Panc1 (cell line): Measurements from ENCODE around the gene CDC42EP3. TPM values are rescaled to one million over a fixed set of nuclear protein-coding genes. Genes with fewer than 3 reads are reported as not detected.

Experiments used
- ATAC-seq: fragments of 200-7000 bp; cut with Tn5 transposase; 2 replicates; pipeline ENCODE4 v1.9.1; 2020; ENCODE audit warnings: mild to moderate bottlenecking, moderate library complexity
- BruUV-seq: library from RNA; stranded (reverse); fragments of 400-500 nt; replicated peaks from 2 replicates; lab custom pipeline; 2021; lab: Mats Ljungman, UMichigan
- CTCF ChIA-PET: fragments of 300-600 bp; sonication (Branson Sonifier 250); formaldehyde crosslinking; loops from one replicate; lab custom pipeline; 2022; ENCODE audit warnings: antibody characterized with exemption; lab: Charles Lee
- POLR2A ChIA-PET: fragments of 300-600 bp; sonication (Branson Sonifier 250); formaldehyde crosslinking; loops from one replicate; lab custom pipeline; 2022; ENCODE audit warnings: antibody characterized with exemption; lab: Charles Lee
- DNase-seq: peaks from one replicate; pipeline ENCODE4 v3.0.0-alpha.2; 2010; ENCODE audit warnings: low read depth, low spot score
- H3K27ac ChIP-seq: 2 replicates; pipeline ENCODE4 v1.5.1; 2011; ENCODE audit warnings: mild to moderate bottlenecking, low read length, inconsistent platforms
- H3K27me3 ChIP-seq: fragments of 200-500 bp; sonication (Bioruptor generic); 2 replicates; pipeline ENCODE4 v1.6.0; 2014; ENCODE audit warnings: low read length, inconsistent platforms; ENCODE audit not compliant: control insufficient read depth, insufficient read depth
- H3K36me3 ChIP-seq: fragments of 200-500 bp; sonication (Bioruptor generic); 2 replicates; pipeline ENCODE4 v1.5.1; 2014; ENCODE audit warnings: inconsistent platforms, mild to moderate bottlenecking, low read length, moderate library complexity; ENCODE audit not compliant: control insufficient read depth, insufficient read depth
- H3K4me1 ChIP-seq: 2 replicates; pipeline ENCODE4 v1.5.1; 2011; ENCODE audit warnings: inconsistent platforms, mild to moderate bottlenecking, low read length, moderate library complexity; ENCODE audit not compliant: control insufficient read depth, insufficient read depth
- H3K4me3 ChIP-seq, 2 experiments: 2 replicates each; pipeline ENCODE4 v1.5.1; 2011 to 2012; ENCODE audit warnings: low read depth in 2 of 2, low read length in 2 of 2, mild to moderate bottlenecking in 2 of 2, inconsistent platforms in 1 of 2, moderate library complexity in 1 of 2
- H3K9me3 ChIP-seq: fragments of 200-500 bp; sonication (Bioruptor generic); 2 replicates; pipeline ENCODE4 v1.5.1; 2014; ENCODE audit warnings: low read depth, mild to moderate bottlenecking, inconsistent platforms, low read length, moderate library complexity; ENCODE audit not compliant: control insufficient read depth, insufficient read depth
- POLR2AphosphoS5 ChIP-seq: IDR thresholded peaks from 2 replicates; pipeline ENCODE4 v1.6.1; 2012; ENCODE audit warnings: mild to moderate bottlenecking, low read depth, low read length, moderate library complexity
- SIN3A ChIP-seq: IDR thresholded peaks from 2 replicates; pipeline ENCODE4 v1.6.1; 2012; ENCODE audit warnings: low read depth, mild to moderate bottlenecking, low read length, moderate library complexity, borderline replicate concordance; ENCODE audit not compliant: insufficient read depth
- TCF7L2 ChIP-seq: IDR thresholded peaks from 2 replicates; pipeline ENCODE4 v1.6.1; 2011; ENCODE audit warnings: mild to moderate bottlenecking, low read depth, low read length, inconsistent platforms
- in situ Hi-C: cut with HindIII; loops from 2 replicates; pipeline ENCODE4 v1.10.0; 2016; ENCODE audit warnings: low sequenced_read_pairs, low pct_unique_long_range_greater_than_20kb
- intact Hi-C: fragments of 100-400 bp; cut with micrococcal nuclease; formaldehyde crosslinking; loops from one replicate; pipeline ENCODE4 v1.10.0; 2022; ENCODE audit not compliant: unreplicated experiment
- total RNA-seq: library from RNA; stranded (reverse); gene quantifications from one replicate; pipeline ENCODE4 v1.2.1, GENCODE V29; 2021; ENCODE audit not compliant: unreplicated experiment
- TF ChIP-seq, protein P1 (sequence below), 2 experiments: IDR thresholded peaks; 2 replicates each; pipeline ENCODE4 v1.6.1; 2011 to 2012; ENCODE audit warnings: low read depth in 2 of 2, control low read depth in 1 of 2, low read length in 1 of 2, mild to moderate bottlenecking in 1 of 2, moderate library complexity in 1 of 2; ENCODE audit not compliant: insufficient read depth in 1 of 2
- TF ChIP-seq, protein P2 (sequence below): fragments of 450-650 bp; IDR thresholded peaks from 2 replicates; pipeline ENCODE4 v1.5.1; 2017; ENCODE audit warnings: mild to moderate bottlenecking

The CDC42EP3 gene
- total RNA-seq, 1 experiment from 2014 or later = 6.1 TPM

GRCh38 chr2:37610638-37611289, 60.7 kb downstream of the CDC42EP3 start:
- TF ChIP-seq, protein P1, sequence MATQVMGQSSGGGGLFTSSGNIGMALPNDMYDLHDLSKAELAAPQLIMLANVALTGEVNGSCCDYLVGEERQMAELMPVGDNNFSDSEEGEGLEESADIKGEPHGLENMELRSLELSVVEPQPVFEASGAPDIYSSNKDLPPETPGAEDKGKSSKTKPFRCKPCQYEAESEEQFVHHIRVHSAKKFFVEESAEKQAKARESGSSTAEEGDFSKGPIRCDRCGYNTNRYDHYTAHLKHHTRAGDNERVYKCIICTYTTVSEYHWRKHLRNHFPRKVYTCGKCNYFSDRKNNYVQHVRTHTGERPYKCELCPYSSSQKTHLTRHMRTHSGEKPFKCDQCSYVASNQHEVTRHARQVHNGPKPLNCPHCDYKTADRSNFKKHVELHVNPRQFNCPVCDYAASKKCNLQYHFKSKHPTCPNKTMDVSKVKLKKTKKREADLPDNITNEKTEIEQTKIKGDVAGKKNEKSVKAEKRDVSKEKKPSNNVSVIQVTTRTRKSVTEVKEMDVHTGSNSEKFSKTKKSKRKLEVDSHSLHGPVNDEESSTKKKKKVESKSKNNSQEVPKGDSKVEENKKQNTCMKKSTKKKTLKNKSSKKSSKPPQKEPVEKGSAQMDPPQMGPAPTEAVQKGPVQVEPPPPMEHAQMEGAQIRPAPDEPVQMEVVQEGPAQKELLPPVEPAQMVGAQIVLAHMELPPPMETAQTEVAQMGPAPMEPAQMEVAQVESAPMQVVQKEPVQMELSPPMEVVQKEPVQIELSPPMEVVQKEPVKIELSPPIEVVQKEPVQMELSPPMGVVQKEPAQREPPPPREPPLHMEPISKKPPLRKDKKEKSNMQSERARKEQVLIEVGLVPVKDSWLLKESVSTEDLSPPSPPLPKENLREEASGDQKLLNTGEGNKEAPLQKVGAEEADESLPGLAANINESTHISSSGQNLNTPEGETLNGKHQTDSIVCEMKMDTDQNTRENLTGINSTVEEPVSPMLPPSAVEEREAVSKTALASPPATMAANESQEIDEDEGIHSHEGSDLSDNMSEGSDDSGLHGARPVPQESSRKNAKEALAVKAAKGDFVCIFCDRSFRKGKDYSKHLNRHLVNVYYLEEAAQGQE (IDR thresholded peaks at IDR 0.05; ENCODE audit: insufficient read depth in 1 of 2, low read depth in 2 of 2, low read length in 1 of 2) = no peak
- TF ChIP-seq SIN3A = no peak
- no peak for TF ChIP-seq POLR2AphosphoS5
- TF ChIP-seq, protein P2, sequence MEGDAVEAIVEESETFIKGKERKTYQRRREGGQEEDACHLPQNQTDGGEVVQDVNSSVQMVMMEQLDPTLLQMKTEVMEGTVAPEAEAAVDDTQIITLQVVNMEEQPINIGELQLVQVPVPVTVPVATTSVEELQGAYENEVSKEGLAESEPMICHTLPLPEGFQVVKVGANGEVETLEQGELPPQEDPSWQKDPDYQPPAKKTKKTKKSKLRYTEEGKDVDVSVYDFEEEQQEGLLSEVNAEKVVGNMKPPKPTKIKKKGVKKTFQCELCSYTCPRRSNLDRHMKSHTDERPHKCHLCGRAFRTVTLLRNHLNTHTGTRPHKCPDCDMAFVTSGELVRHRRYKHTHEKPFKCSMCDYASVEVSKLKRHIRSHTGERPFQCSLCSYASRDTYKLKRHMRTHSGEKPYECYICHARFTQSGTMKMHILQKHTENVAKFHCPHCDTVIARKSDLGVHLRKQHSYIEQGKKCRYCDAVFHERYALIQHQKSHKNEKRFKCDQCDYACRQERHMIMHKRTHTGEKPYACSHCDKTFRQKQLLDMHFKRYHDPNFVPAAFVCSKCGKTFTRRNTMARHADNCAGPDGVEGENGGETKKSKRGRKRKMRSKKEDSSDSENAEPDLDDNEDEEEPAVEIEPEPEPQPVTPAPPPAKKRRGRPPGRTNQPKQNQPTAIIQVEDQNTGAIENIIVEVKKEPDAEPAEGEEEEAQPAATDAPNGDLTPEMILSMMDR = no peak
- TF ChIP-seq TCF7L2 = no peak
- H3K36me3 ChIP-seq = no peaks in the 10 kb centered on the region
- no peak overlapping the region for H3K4me3 ChIP-seq
- no peaks in the 10 kb centered on the region for H3K4me1 ChIP-seq
- ATAC-seq (no peak), DNase-seq (no peak)
- intact Hi-C loops = no loop called here
- no peak overlapping the region for H3K27ac ChIP-seq
- no TSS peak for BruUV-seq
- CTCF ChIA-PET = interaction anchor here (0.6 kb wide), 1 partner anchor 197 kb away, joined by 10 read pairs; no protein-coding TSS in a partner anchor
- POLR2A ChIA-PET = no interaction called here
- H3K27me3 ChIP-seq = no peaks in the 10 kb centered on the region
- no peaks in the 10 kb centered on the region for H3K9me3 ChIP-seq
- in situ Hi-C loops = no loop called here

GRCh38 chr2:37609782-37610181, 61.7 kb downstream of the CDC42EP3 start:
- DNase-seq = no peak
- no peak overlapping the region for H3K4me3 ChIP-seq
- H3K36me3 ChIP-seq = no peaks in the 10 kb centered on the region
- H3K27me3 ChIP-seq = no peaks in the 10 kb centered on the region
- H3K4me1 ChIP-seq = no peaks in the 10 kb centered on the region
- ChIA-PET POLR2A (no interaction called here), CTCF (no interaction called here)
- TF ChIP-seq, protein P2 = no peak
- TF ChIP-seq, protein P1 (IDR thresholded peaks at IDR 0.05; ENCODE audit: insufficient read depth in 1 of 2, low read depth in 2 of 2, low read length in 1 of 2) = no peak
- TF ChIP-seq SIN3A = no peak
- TF ChIP-seq POLR2AphosphoS5 = no peak
- TF ChIP-seq TCF7L2 = no peak
- ATAC-seq = no peak
- BruUV-seq = no TSS peak
- in situ Hi-C loops = no loop called here
- no peaks in the 10 kb centered on the region for H3K9me3 ChIP-seq
- intact Hi-C loops = no loop called here
- H3K27ac ChIP-seq = no peak overlapping the region
